Measurements from ENCODE around the gene DAGLA.
A peak's percentile ranks its signal among the peaks of the same experiment; 100 is the strongest.

DAGLA gene

DNA sequence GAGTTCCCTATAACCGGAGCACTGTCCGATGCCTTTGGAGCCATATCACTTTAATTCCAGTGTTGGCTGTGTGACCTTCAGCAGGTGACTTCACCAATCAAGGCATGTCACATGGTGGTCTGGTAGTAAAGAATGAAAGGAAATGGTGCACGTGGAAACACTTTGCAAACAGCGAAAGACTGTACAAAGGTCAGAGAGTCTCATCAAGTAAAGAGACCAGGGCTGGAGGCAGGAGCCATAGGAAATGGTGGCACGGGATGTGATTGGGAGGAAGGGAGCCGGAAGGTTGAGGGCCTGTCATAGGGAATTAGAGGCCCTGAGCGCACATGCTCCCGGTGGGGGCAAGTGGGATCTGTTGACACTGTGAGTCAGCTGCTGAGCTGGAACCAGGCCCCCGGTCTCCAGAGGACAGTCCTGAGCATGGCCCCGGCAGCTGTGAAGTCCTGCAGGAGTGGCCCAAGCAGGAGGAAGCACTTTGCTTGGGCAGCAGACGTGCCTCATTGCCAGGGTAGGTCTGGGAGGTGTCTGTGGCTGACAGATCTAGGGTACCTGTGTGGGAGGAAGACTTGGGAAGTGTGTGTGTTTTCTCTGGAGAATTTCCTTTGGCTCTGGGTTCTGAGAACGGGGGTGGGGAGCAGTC lies 2.0 kb downstream of the DAGLA start:
- no peak overlapping the region for H2BK120ac ChIP-seq (ENCODE audit: low read depth, low read length)
- no CpG with 5 or more reads among the region's 12 CpGs for WGBS, 2 donors (ENCODE audit: extremely low coverage in 2 of 2, insufficient read length in 2 of 2, insufficient replicate concordance in 1 of 2)
- H3K4ac ChIP-seq (ENCODE audit: low read length) = no peak overlapping the region
- peaks cover 0 to 1% of the 10 kb centered on the region in 2 donors for H3K9me3 ChIP-seq (replicated peaks in 1 of 2; ENCODE audit: control insufficient read depth in 2 of 2, insufficient read depth in 1 of 2, low read depth in 1 of 2, low read length in 2 of 2)
- H3K36me3 ChIP-seq (replicated peaks in 1 of 2; ENCODE audit: control insufficient read depth in 2 of 2, insufficient read depth in 2 of 2, low read length in 2 of 2) = no peaks in the 10 kb centered on the region
- H2BK12ac ChIP-seq (ENCODE audit: low read length) = no peak overlapping the region
- peaks cover 0 to 30% (median 6%) of the 10 kb centered on the region in 3 experiments for H3K27me3 ChIP-seq (ENCODE audit: control insufficient read depth in 3 of 3, insufficient read depth in 3 of 3, low read depth in 1 of 3, low read length in 3 of 3)
- H2AK5ac ChIP-seq (ENCODE audit: low read depth, low read length) = no peak overlapping the region
- no peak for DNase-seq (ENCODE audit: low spot score)
- no peak overlapping the region for H3K18ac ChIP-seq (ENCODE audit: low read length)
- H3K9ac ChIP-seq (ENCODE audit: low read depth, low read length, poor library complexity) = no peak overlapping the region
- no peak overlapping the region for H3K4me2 ChIP-seq (ENCODE audit: insufficient read depth, low read length, poor library complexity, severe bottlenecking)
- H3K79me1 ChIP-seq (ENCODE audit: low read depth, low read length) = no peaks in the 10 kb centered on the region
- no peak overlapping the region for H3K4me3 ChIP-seq (ENCODE audit: low read length in 2 of 2)
- no peak overlapping the region for H3K14ac ChIP-seq (ENCODE audit: low read length)
- no peak overlapping the region for H2BK15ac ChIP-seq (ENCODE audit: low read length)
- H4K8ac ChIP-seq (ENCODE audit: low read depth, low read length) = no peak overlapping the region
- no peak overlapping the region for H3K27ac ChIP-seq (replicated peaks; ENCODE audit: low read length)
- H3K23ac ChIP-seq (ENCODE audit: low read depth, low read length, poor library complexity) = no peak overlapping the region
- peaks cover 11% of the 10 kb centered on the region in 2 donors for H3K4me1 ChIP-seq (ENCODE audit: control insufficient read depth in 2 of 2, insufficient read depth in 1 of 2, low read depth in 1 of 2, low read length in 2 of 2)
- H2BK5ac ChIP-seq (ENCODE audit: low read length) = no peak overlapping the region
- H2AFZ ChIP-seq (ENCODE audit: low read length) = no peak overlapping the region
- no peak overlapping the region for H4K91ac ChIP-seq (ENCODE audit: low read depth, low read length, poor library complexity)

DNA sequence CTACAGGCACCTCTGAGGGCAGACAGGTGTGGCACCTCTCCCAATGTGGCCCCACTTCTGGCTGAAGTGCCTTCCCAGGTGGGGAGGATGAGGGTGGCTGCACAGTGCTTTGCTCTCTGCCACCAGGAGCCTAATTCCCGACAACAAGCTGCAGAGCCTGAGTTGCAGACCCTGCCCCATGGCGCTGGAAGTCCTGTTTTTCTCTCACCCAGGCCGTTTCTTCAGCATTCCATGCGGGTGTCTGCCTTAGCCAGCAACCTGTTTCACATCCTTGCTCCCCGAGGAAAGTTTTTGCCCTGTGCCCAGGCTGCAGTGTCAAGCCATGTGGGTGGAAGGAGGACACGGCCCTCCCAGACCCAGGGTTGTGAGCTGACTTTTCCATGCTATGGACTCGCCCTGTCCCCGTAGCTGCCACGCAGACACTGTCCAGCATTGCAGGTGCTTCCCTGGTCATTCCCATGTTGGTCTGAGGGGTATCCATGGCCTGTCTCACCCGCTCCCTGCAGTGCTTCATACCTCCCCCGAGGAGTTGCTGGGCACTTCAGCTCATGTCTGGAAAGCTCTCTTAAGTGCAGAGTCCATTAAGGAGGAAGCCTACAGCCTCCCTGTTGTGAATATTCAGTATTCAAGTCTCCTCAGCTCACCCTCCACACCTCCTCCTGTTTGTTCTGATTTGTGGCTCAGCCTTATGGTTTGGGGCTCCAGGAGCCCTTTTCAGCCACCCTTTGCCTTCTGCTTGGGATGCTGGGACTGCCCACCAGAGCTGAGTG lies 2.9 kb downstream of the DAGLA start:
- peak overlapping the region; percentile 40 for H2AK5ac ChIP-seq (ENCODE audit: low read depth, low read length)
- no peaks in the 10 kb centered on the region for H3K79me1 ChIP-seq (ENCODE audit: low read depth, low read length)
- DNase-seq (ENCODE audit: low spot score) = no peak
- no peak overlapping the region for H2BK12ac ChIP-seq (ENCODE audit: low read length)
- H3K27me3 ChIP-seq (ENCODE audit: control insufficient read depth in 3 of 3, insufficient read depth in 3 of 3, low read depth in 1 of 3, low read length in 3 of 3) = peaks cover 0 to 30% (median 6%) of the 10 kb centered on the region in 3 experiments
- no peak overlapping the region for H4K91ac ChIP-seq (ENCODE audit: low read depth, low read length, poor library complexity)
- no peak overlapping the region for H3K9ac ChIP-seq (ENCODE audit: low read depth, low read length, poor library complexity)
- peaks cover 0 to 1% of the 10 kb centered on the region in 2 donors for H3K9me3 ChIP-seq (replicated peaks in 1 of 2; ENCODE audit: control insufficient read depth in 2 of 2, insufficient read depth in 1 of 2, low read depth in 1 of 2, low read length in 2 of 2)
- H3K14ac ChIP-seq (ENCODE audit: low read length) = no peak overlapping the region
- no peak overlapping the region for H2BK5ac ChIP-seq (ENCODE audit: low read length)
- no peak overlapping the region for H2BK15ac ChIP-seq (ENCODE audit: low read length)
- H3K4ac ChIP-seq (ENCODE audit: low read length) = no peak overlapping the region
- H3K4me2 ChIP-seq (ENCODE audit: insufficient read depth, low read length, poor library complexity, severe bottlenecking) = no peak overlapping the region
- H2BK120ac ChIP-seq (ENCODE audit: low read depth, low read length) = no peak overlapping the region
- H3K36me3 ChIP-seq (replicated peaks in 1 of 2; ENCODE audit: control insufficient read depth in 2 of 2, insufficient read depth in 2 of 2, low read length in 2 of 2) = no peaks in the 10 kb centered on the region
- peak overlapping the region in 1 of 2 donors; percentile 46 for H3K4me3 ChIP-seq (ENCODE audit: low read length in 2 of 2)
- H3K23ac ChIP-seq (ENCODE audit: low read depth, low read length, poor library complexity) = peak overlapping the region; percentile 60
- H4K8ac ChIP-seq (ENCODE audit: low read depth, low read length) = no peak overlapping the region
- no peak overlapping the region for H3K27ac ChIP-seq (replicated peaks; ENCODE audit: low read length)
- H2AFZ ChIP-seq (ENCODE audit: low read length) = no peak overlapping the region
- no CpG with 5 or more reads among the region's 11 CpGs for whole genome bisulfite sequencing, 2 donors (ENCODE audit: extremely low coverage in 2 of 2, insufficient read length in 2 of 2, insufficient replicate concordance in 1 of 2)
- peak overlapping the region; percentile 53 for H3K18ac ChIP-seq (ENCODE audit: low read length)
- H3K4me1 ChIP-seq (ENCODE audit: control insufficient read depth in 2 of 2, insufficient read depth in 1 of 2, low read depth in 1 of 2, low read length in 2 of 2) = peaks cover 11% of the 10 kb centered on the region in 2 donors

DNA sequence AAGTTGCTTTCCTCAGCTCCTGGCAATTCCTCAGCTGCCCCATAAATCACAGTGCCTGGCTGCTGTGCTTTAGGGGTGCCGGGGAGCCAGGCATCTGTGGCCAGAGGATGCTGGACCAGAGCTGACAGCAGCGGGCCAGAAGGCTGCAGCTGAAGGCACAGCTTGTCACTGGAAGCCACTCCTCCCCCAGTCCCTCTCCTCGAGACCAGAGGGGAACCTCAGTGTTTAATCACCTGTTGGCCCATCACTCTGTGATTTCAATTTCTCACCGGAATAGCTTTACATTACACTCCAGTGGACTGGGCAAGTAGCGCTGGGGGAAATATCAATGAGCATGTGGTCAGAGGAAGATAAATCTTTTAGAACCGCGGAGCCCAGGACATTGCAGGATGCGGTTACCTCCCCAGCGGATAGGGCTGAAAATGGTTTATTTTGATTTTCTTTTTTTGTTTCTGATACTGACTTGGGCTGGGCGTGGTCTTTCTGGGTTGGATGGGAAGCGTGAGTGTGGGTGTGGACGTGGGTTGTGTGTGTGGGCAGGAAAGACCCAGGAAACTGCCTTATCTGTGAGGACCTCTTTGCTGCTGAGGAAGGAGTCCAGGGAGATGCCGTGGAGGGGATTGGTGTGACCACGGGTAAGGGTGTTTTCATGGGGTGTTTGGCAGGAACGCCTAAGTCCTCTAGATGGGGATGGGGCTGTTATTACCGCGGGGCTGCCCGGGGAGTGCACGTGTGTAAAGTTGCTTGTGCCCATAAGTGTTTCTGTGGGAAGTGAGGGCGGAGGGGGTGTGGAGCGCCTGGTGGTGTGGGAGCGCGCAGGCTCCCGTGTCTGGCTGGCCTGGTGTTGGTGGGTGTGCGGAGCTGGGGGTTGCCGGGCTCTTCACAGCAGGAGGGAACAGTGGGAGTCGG lies 4.0 kb downstream of the DAGLA start:
- Histone ChIP-seq H3K27me3 (ENCODE audit: control insufficient read depth in 3 of 3, insufficient read depth in 3 of 3, low read depth in 1 of 3, low read length in 3 of 3) (peaks cover 0 to 22% (median 6%) of the 10 kb centered on the region in 3 experiments), H3K27ac (replicated peaks; ENCODE audit: low read length) (no peak overlapping the region), H4K91ac (ENCODE audit: low read depth, low read length, poor library complexity) (no peak overlapping the region), H3K23ac (ENCODE audit: low read depth, low read length, poor library complexity) (peak overlapping the region; percentile 17), H3K79me1 (ENCODE audit: low read depth, low read length) (no peaks in the 10 kb centered on the region), H2BK120ac (ENCODE audit: low read depth, low read length) (no peak overlapping the region), H2AK5ac (ENCODE audit: low read depth, low read length) (no peak overlapping the region), H3K4me2 (ENCODE audit: insufficient read depth, low read length, poor library complexity, severe bottlenecking) (no peak overlapping the region), H3K14ac (ENCODE audit: low read length) (no peak overlapping the region), H3K36me3 (replicated peaks in 1 of 2; ENCODE audit: control insufficient read depth in 2 of 2, insufficient read depth in 2 of 2, low read length in 2 of 2) (no peaks in the 10 kb centered on the region), H3K4ac (ENCODE audit: low read length) (no peak overlapping the region), H3K18ac (ENCODE audit: low read length) (no peak overlapping the region), H4K8ac (ENCODE audit: low read depth, low read length) (no peak overlapping the region), H3K4me1 (ENCODE audit: control insufficient read depth in 2 of 2, insufficient read depth in 1 of 2, low read depth in 1 of 2, low read length in 2 of 2) (peaks cover 11 to 13% of the 10 kb centered on the region in 2 donors), H2BK5ac (ENCODE audit: low read length) (no peak overlapping the region), H3K9me3 (replicated peaks in 1 of 2; ENCODE audit: control insufficient read depth in 2 of 2, insufficient read depth in 1 of 2, low read depth in 1 of 2, low read length in 2 of 2) (peaks cover 0 to 1% of the 10 kb centered on the region in 2 donors), H3K4me3 (ENCODE audit: low read length in 2 of 2) (no peak overlapping the region), H2AFZ (ENCODE audit: low read length) (no peak overlapping the region), H3K9ac (ENCODE audit: low read depth, low read length, poor library complexity) (no peak overlapping the region), H2BK15ac (ENCODE audit: low read length) (no peak overlapping the region), H2BK12ac (ENCODE audit: low read length) (no peak overlapping the region)
- no CpG with 5 or more reads among the region's 27 CpGs for WGBS, 2 donors (ENCODE audit: extremely low coverage in 2 of 2, insufficient read length in 2 of 2, insufficient replicate concordance in 1 of 2)
- DNase-seq (ENCODE audit: low spot score) = no peak

Measured in neuronal stem cell (in vitro differentiated cells).